Sciatic nerve (tissue), 2 donors: ENCODE measurements around the gene KAT5. TPM values are rescaled to one million over a fixed set of nuclear protein-coding genes. Genes with fewer than 3 reads are reported as not detected.
"Not testable (repeated sequence)": the region's sequence is repeated elsewhere in the genome, so short reads cannot be mapped to it uniquely, and the experiment has no call there.

ENCODE experiments used
- ATAC-seq: fragments of 200-7000 bp; cut with Tn5 transposase; one replicate; pipeline ENCODE4 v1.9.1; 2020; ENCODE audit warnings: mild to moderate bottlenecking, moderate library complexity
- DNase-seq: peaks from one replicate; pipeline ENCODE4 v3.0.0-alpha.2; 2020; ENCODE audit warnings: low spot score
- intact Hi-C: fragments of 100-400 bp; cut with DNase I; formaldehyde crosslinking; loops from one replicate; pipeline ENCODE4 v1.14.2; 2022
- total RNA-seq: library from RNA; stranded (reverse); fragmentation: NEBNext Ultra II Directional; extraction: Animal tissue kit (Norgen Biotek cat#: 25700); gene quantifications from one replicate; pipeline ENCODE4 v1.2.1, GENCODE V29; 2021
- donor health status: DM: no; HTN: no; CAD: no.
- donor health status: DM: no; HTN: no; CAD: no.

KAT5 gene
- total RNA-seq, 1 donor from 2014 or later: 81.5 TPM

DNA sequence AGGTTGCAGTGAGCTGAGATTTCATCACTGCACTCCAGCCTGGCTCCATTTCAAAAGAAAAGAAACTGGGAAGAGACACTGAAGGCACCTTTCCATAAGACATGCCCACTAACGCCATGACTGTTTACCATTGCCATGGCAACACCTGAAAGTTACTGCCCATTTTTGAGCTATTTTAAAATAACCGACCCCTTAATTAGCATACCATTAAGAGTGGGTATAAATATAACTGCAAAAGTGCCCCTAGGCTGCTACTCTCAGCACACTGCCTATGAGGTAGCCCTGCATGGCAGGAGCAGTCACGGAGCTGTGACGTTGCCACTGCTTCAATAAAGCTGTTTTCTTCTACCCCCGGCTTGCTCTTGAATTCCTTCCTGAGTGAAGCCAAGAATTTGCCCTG is 18.4 kb downstream of the KAT5 start:
- ATAC-seq (no peak), DNase-seq (no peak)
- intact Hi-C loops: loop anchor here (5.0 kb wide), 1 partner anchor 757 kb away; no protein-coding TSS in a partner anchor

DNA sequence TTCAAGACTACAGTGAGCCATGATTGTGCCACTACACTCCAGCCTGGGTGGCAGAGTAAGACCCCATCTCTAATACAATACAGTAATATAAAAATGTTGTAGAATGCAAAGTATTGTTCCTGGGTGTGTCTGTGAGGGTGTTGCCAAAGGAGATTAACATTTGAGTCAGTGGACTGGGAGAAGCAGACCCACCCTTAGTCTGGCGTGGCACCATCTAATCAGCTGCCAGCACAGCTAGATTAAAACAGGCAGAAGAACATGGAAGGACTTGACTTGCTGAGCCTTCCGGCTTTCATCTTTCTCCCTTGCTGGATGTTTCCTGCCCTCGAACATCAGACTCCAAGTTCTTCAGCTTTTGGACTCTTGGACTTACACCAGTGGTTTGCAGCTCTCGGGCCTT is 23.1 kb downstream of the KAT5 start:
- DNase-seq, intact Hi-C loops, ATAC-seq: not testable (repeated sequence)

DNA sequence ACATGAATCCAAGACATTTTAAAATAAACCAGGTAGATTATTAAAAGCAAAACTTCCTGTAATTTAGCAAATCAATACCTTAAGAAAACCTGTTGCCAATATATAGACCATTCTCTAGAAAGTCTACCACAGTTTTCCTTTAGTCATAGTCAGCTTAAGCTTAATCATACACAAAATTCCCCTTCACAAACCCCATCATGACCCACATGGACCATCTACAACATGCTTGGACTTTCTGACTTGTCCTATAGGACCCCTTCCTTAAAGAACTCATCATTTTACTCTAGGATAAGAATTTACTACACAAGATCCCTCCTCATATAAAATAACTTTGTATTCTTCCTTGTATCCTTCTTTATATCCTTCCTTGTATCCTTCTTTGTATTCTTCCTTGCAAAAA is 24.8 kb downstream of the KAT5 start:
- ATAC-seq (no peak), DNase-seq (no peak)
- intact Hi-C loops: no loop called here

DNA sequence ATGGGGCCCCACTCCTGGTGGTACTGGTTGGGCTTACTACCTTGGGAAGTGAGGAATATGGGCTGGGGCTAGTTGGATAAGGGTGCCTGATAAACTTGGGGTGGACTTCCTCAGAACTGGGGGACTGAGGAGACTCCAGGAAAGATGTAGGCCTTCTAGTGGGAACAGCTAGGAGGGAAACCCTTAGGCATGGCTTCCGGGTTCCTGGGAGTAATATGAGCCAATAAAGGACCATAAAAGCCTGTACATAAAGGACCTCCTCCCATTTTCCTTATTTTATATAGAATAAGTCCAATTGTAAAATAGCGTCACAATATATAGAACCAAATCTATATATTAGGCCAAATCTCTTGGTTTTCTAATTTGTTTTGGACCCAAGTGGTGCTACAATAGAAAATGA is 27.0 kb downstream of the KAT5 start:
- intact Hi-C loops: no loop called here
- no peak for ATAC-seq

DNA sequence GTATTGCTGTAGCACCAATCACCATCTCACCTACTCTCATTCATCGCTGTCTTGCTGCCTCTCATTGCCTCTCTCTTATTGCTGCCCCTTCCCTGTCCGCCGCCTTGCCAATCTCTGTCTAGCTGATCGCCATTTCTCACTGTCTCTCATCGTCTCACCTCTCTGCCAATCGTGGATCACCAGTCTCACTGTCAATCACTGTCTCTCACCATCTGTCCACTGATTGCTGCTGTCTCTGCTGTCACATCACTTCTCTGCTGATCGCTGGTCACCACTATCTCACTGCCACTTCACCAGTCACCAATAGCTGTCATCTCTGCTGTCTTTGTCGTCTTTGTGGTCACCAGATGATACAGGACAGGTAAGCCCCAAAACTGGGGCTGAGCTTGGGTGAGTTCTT is 29.1 kb downstream of the KAT5 start:
- intact Hi-C loops: no loop called here
- DNase-seq: no peak
- no peak for ATAC-seq

More for the DNA sequence above, 27.0 kb downstream of the KAT5 start:
- no peak for DNase-seq

DNA sequence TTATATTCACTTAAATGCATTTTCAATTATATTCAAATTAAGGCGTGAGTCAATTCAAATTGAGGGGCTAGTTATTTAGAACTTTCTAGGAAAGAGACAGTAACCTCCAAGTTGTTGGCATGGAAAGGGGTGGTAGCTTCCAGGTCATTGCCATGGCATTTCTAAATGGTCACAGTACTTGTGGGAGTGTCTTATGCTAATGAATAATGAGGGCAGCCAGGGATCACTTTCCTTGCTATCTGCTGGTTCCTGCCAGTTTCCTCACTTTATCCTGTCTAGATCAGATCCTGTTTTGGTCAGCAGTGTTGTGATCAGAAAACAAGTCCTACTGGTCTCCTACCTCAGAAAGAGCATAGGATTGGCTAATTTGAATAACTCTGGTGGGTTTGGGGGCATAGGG is 30.3 kb downstream of the KAT5 start:
- no peak for DNase-seq
- ATAC-seq: no peak

DNA sequence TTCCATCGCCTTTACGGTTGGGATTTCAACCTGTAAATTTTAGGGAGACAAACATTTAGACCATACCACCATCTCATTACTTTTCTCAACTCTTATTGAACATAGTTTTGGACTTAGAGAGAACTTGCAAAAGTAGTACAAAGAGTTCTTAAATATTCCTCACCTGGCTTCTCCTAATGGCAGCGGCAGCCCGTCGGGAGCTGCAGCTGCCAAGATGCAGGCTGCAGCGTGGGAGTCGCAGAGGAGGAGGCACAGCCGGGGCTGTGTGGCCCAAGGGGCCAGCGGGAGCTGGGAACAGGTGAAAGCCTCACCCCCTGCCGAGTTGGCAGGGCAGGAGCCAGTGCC is 31.6 kb downstream of the KAT5 start:
- intact Hi-C loops: no loop called here
- DNase-seq: no peak
- ATAC-seq: no peak

More for the DNA sequence above, 30.3 kb downstream of the KAT5 start:
- intact Hi-C loops: no loop called here

DNA sequence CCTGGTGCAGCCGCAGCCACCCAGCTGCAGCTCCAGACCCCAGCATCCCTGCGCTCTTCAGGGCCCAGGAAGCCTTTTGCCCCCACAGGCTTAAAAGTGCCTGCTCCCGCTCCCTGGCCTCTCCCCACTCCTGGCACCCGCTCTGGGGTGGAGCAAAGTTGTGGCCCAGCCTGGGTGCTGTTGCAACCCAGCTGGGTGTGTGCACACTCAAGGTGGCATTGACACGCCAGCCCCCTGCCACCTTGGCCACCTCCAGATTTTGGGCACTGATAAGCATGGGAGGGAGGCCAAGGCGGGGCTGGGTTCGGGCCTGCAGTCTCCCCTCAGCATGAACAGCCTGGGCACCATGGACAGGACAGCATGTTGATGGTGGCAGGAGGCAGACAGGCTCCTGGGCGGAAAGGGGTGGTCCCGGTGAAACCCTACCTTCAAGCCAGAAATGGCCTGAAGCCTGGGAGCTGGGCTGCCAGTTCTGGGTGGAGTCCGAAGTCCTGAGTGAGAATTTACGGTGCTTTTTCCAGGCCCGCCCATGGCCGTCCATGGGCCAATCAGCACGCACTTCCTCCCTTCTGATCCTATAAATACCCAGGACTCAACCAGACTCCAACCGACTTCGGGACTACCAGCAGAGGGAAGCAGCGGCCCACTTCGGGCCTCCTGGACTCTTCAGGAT is 32.1 kb downstream of the KAT5 start:
- DNase-seq: no peak
- ATAC-seq: no peak
- intact Hi-C loops: no loop called here

DNA sequence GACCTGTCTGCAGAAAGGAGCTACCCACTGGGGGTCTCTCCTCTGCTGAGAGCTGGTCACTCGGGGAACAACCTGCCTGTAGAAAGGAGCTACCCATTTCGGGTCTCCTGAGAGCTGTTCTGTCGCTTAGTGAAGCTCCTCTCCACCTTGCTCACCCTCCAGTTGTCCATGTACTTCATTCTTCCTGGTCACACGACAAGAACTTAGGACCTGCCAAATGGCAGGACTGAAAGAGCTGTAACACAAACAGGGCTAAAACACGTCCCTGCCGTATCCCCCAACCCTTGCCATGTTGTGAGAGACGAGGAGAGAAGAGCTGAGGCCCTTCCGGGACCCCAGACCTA is 32.6 kb downstream of the KAT5 start:
- intact Hi-C loops: no loop called here
- no peak for DNase-seq
- no peak for ATAC-seq

DNA sequence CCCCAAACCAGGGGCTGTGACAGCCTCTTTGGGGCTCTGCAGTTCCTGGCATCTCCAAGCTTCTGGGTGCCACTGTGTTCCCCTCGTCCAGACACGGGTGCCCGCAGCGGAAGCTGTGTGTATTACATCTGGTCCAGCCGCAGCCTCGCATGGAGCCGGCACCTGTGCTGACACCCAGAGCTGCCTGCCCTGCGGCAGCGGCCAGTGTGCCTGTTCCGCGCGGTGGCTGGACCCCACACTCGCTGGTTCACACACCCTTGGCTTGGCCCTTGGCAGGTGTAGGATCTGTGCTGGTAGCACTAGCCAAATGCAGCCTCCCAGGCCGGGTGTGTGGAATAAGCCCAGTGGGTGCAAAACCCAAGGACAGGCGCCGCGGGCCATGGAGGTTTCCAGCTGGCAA is 33.0 kb downstream of the KAT5 start:
- ATAC-seq: no peak
- intact Hi-C loops: no loop called here
- DNase-seq: no peak

DNA sequence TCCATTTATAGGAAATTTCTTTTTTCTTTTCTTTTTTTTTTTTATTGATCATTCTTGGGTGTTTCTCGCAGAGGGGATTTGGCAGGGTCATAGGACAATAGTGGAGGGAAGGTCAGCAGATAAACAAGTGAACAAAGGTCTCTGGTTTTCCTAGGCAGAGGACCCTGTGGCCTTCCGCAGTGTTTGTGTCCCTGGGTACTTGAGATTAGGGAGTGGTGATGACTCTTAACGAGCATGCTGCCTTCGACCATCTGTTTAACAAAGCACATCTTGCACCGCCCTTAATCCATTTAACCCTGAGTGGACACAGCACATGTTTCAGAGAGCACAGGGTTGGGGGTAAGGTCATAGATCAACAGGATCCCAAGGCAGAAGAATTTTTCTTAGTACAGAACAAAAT is 50.1 kb downstream of the KAT5 start:
- DNase-seq, ATAC-seq, intact Hi-C loops: not testable (repeated sequence)

DNA sequence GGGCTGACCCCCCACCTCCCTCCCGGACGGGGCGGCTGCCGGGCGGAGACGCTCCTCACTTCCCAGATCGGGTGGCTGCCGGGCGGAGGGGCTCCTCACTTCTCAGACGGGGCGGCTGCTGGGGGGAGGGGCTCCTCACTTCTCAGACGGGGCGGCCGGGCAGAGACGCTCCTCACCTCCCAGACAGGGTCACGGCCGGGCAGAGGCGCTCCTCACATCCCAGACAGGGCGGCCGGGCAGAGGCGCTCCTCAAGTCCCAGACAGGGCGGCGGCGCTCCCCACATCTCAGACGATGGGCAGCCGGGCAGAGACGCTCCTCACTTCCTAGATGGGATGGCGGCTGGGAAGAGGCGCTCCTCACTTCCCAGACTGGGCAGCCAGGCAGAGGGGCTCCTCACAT is 50.8 kb downstream of the KAT5 start:
- ATAC-seq, intact Hi-C loops, DNase-seq: not testable (repeated sequence)

DNA sequence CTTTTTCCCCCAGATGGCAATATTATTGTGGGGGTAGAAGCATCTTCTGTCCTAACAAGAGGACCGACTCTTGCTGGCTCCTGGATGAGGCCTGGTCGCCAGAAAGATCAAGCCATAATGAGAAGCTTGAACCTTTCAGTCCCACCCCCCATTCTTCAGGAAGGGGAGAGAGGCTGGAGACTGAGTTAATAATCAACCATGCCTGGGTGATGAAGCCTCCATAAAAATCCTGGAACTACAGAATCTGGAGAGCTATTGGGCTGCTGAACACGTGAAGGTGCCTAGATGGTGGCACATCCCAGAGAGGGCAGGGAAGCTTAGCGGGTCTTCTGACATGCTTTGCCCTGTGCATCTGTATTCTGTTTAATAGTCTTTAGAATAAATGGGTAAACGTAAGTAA is 52.4 kb downstream of the KAT5 start:
- no peak for ATAC-seq
- no peak for DNase-seq
- intact Hi-C loops: no loop called here

DNA sequence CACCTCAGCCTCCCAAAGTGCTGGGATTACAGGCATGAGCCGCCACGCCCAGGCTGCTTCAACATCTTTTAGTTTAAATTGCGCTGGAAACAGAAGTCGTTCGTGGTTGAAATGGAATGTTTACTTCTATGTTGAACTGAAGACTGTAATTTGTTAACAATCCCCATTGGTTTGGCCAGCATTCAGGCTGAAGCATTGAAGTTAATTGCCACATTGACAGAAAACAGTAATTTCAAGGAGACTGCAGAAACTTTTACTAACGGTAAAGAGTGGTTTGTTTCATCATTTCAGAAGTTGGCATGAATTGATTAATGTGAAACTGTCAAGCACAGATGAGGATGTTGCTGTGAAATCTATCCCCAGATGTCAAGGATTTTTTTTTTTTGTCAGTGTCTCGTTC is 54.5 kb downstream of the KAT5 start:
- intact Hi-C loops: no loop called here
- DNase-seq (no peak), ATAC-seq (no peak)

DNA sequence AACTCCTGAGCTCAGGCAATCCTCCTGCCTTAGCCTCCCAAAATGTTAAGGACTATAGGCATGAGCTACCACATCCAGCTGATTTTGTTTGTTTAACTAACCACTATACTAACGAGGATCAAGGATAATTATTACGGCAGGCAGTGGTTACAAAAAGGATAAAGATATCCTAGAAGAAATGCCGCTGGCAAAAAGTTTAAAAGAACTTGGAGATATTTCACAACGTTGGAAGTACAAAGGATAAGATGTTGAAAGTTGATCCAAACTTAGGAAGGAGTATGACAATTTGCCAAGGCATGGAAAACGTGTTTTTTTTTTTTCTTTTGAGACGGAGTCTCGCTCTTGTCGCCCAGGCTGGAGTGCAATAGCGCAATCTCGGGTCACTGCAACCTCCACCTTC is 55.4 kb downstream of the KAT5 start:
- ATAC-seq (no peak), DNase-seq (no peak)
- intact Hi-C loops: no loop called here

DNA sequence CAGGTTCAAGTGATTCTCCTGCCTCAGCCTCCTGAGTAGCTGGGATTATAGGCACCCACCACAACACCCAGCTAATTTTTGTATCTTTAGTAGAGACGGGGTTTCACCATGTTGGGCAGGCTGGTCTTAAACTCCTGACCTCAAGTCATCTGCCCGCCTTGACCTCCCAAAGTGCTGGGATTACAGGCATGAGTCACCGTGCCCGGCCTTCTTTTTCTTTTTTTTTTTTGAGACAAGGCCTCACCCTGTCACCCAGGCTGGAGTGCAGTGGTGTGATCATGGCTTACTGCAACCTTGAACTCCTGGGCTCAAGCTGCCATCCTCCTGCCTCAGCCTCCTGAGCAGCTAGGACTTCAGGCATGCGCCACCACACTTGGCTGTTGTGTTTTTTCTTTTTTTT is 55.8 kb downstream of the KAT5 start:
- ATAC-seq, intact Hi-C loops, DNase-seq: not testable (repeated sequence)

Other genes starting within 250 kb of the KAT5 start
- 14,857 TPM for gene MALAT1, start 213.2 kb upstream of the KAT5 start, total RNA-seq
- 64.0 TPM for gene SCYL1, start 187.2 kb upstream of the KAT5 start, total RNA-seq
- 306 TPM for gene LTBP3, start 153.9 kb upstream of the KAT5 start, total RNA-seq
- 23.7 TPM for gene ZNRD2, start 141.8 kb upstream of the KAT5 start, total RNA-seq
- gene FAM89B, start 139.7 kb upstream of the KAT5 start, total RNA-seq: 44.1 TPM
- 149 TPM for gene EHBP1L1, start 136.2 kb upstream of the KAT5 start, total RNA-seq
- 1.5 TPM for gene KCNK7, start 116.5 kb upstream of the KAT5 start, total RNA-seq
- 132 TPM for gene MAP3K11, start 98.0 kb upstream of the KAT5 start, total RNA-seq
- gene PCNX3, start 96.5 kb upstream of the KAT5 start, total RNA-seq: 23.9 TPM
- 86.9 TPM for gene SIPA1, start 74.2 kb upstream of the KAT5 start, total RNA-seq
- gene RELA, start 49.3 kb upstream of the KAT5 start, total RNA-seq: 95.6 TPM
- gene RNASEH2C, start 8.5 kb downstream of the KAT5 start, total RNA-seq: 42.5 TPM
- gene AP5B1, start 68.7 kb downstream of the KAT5 start, total RNA-seq: 12.9 TPM
- gene OVOL1, start 74.8 kb downstream of the KAT5 start, total RNA-seq: not detected
- gene SNX32, start 121.7 kb downstream of the KAT5 start, total RNA-seq: 2.6 TPM
- 437 TPM for gene CFL1, start 145.9 kb downstream of the KAT5 start, total RNA-seq
- gene MUS81, start 148.2 kb downstream of the KAT5 start, total RNA-seq: 46.9 TPM
- gene EFEMP2, start 160.5 kb downstream of the KAT5 start, total RNA-seq: 88.4 TPM
- gene CTSW, start 167.6 kb downstream of the KAT5 start, total RNA-seq: 2.5 TPM
- 37.2 TPM for gene FIBP, start 176.2 kb downstream of the KAT5 start, total RNA-seq
- 31.0 TPM for gene CCDC85B, start 178.4 kb downstream of the KAT5 start, total RNA-seq
- gene FOSL1, start 188.1 kb downstream of the KAT5 start, total RNA-seq: 5.6 TPM
- gene C11orf68, start 206.8 kb downstream of the KAT5 start, total RNA-seq: 42.0 TPM
- gene DRAP1, start 207.2 kb downstream of the KAT5 start, total RNA-seq: 69.8 TPM
- gene TSGA10IP, start 233.2 kb downstream of the KAT5 start, total RNA-seq: not detected
- 51.0 TPM for gene SART1, start 249.5 kb downstream of the KAT5 start, total RNA-seq